Urinary bladder (tissue), 4 donors: Measurements from ENCODE around the gene RNF135. TPM values are rescaled to one million over a fixed set of nuclear protein-coding genes. Genes with fewer than 3 reads are reported as not detected.
A peak's percentile ranks its signal among the peaks of the same experiment; 100 is the strongest.
"Not testable (repeated sequence)": the region's sequence is repeated elsewhere in the genome, so short reads cannot be mapped to it uniquely, and the experiment has no call there.

Experiments used
- DNase-seq: peaks from one replicate; pipeline ENCODE4 v3.0.0-alpha.2; 2015; ENCODE audit errors: extremely low spot score
- H3K27ac ChIP-seq: one replicate; pipeline ENCODE4 v1.5.1; 2013; ENCODE audit warnings: low read depth, mild to moderate bottlenecking, moderate library complexity
- H3K36me3 ChIP-seq: one replicate; pipeline ENCODE4 v1.6.1; 2013; ENCODE audit warnings: mild to moderate bottlenecking, moderate library complexity; ENCODE audit not compliant: insufficient read depth
- H3K4me1 ChIP-seq: one replicate; pipeline ENCODE4 v1.6.1; 2013; ENCODE audit warnings: mild to moderate bottlenecking, moderate library complexity; ENCODE audit not compliant: insufficient read depth
- H3K4me3 ChIP-seq: one replicate; pipeline ENCODE4 v1.5.1; 2013; ENCODE audit warnings: low read depth, low read length
- WGBS: extraction: QIAGEN DNeasy Blood & Tissue Kit; methylation state at CpG from one replicate; pipeline ENCODE4 v1.1.7; 2013; 5-methylcytosine and 5-hydroxymethylcytosine counted together
- polyA plus RNA-seq: library from polyadenylated mRNA; stranded (reverse); fragments of 200-250 nt; gene quantifications from one replicate; pipeline ENCODE4 v1.2.3, GENCODE V29; 2013
- total RNA-seq: library from RNA; depleted of rRNA; stranded (reverse); fragments of >200 nt; gene quantifications from one replicate; pipeline ENCODE4 v1.2.3, GENCODE V29; 2014
- donor health status: healthy with polysubstance abuse.
- donor health status: healthy.

RNF135 gene
- total and polyA plus RNA-seq, 2 donors, result 10.1 to 17.1 TPM

DNA sequence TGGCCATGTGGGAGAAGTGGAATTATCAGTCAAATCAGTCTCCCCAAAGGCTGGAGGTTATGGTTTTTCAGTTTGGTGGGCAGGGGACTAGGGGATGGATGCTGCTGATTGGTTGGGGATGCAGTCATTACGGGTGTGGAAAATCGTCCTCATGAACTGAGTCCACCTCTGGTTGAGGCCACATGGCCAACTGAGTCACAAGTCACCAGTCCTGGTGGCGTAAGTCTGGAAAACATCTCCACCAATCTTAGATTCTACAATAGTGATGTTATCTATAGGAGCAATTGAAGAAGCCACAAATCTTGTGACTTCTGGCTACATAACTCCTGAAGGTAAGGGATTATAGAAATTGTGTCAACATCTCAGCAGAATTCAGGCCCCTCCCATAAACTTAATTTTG, 5.2 kb upstream of the RNF135 start:
- H3K36me3 ChIP-seq, result no peaks in the 10 kb centered on the region
- H3K4me1 ChIP-seq, result peaks cover 1% of the 10 kb centered on the region
- no peak for DNase-seq
- H3K27ac ChIP-seq, result no peak overlapping the region
- H3K4me3 ChIP-seq, result no peak overlapping the region
- 90% methylated on average over 3 of the region's 3 CpGs for WGBS

DNA sequence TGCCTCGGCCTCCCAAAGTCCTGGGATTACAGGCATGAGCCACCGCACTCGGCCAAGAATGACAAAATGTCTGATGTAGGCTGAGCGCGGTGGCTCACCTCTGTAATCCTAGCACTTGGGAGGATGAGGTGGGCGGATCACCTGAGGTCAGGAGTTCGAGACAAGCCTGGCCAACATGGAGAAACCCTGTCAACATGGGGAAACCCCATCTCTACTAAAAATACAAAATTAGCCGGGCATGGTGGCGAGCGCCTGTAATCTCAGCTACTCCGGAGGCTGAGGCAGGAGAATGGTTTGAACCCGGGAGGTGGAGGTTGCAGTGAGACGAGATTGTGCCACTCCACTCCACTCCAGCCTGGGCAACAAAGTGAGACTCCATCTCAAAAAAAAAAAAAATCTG, 2.9 kb upstream of the RNF135 start:
- H3K27ac ChIP-seq, H3K36me3 ChIP-seq, H3K4me1 ChIP-seq, H3K4me3 ChIP-seq, DNase-seq: not testable (repeated sequence)
- WGBS, result 94% methylated on average over 13 of the region's 13 CpGs

DNA sequence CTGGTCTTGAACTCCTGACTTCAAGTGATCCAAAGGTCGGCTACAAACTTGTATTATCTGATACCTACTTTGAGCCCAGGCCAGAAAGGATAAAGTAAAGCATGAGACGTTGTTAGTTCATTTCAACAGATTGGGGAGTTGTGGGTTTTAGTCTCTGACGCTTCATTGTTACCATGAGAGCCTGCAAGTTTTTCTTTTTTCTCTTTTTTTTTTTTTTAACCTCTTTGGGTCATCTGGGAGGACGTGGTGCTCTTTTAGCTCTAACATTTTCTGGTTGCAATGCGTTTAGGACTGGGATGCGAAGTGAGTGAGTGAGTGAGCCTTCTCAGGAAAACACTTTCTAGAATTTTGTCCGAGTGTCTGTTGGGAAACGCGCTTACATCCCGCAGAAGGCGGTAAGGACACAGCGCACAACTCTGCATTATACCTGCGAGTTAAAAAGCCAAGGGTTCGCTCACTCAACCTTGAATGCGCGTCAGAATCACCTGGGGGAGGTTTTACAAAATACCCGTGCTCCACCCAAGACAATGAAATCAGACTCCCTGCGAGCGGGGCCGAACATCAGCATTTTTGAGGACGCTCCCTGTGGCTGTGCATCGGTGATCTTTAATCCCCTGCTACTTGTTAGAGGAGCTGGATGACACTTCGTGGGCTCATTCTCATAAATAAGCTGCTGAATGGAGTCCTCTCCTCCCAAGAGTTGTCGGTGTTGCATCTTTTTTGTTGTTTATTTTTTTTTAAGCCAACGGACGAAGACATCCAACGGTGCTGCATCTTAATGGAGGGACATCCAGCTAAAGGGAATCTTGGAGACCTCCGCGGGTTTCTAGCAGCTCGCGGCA, 629 bp upstream of the RNF135 start:
- Histone ChIP-seq H3K27ac (peak overlapping the region; percentile 97), H3K4me1 (peaks cover 1% of the 10 kb centered on the region), H3K4me3 (peak overlapping the region; percentile 74), H3K36me3 (no peaks in the 10 kb centered on the region)
- WGBS, result 5% methylated on average over 31 of the region's 31 CpGs
- DNase-seq, result peak; percentile 32

DNA sequence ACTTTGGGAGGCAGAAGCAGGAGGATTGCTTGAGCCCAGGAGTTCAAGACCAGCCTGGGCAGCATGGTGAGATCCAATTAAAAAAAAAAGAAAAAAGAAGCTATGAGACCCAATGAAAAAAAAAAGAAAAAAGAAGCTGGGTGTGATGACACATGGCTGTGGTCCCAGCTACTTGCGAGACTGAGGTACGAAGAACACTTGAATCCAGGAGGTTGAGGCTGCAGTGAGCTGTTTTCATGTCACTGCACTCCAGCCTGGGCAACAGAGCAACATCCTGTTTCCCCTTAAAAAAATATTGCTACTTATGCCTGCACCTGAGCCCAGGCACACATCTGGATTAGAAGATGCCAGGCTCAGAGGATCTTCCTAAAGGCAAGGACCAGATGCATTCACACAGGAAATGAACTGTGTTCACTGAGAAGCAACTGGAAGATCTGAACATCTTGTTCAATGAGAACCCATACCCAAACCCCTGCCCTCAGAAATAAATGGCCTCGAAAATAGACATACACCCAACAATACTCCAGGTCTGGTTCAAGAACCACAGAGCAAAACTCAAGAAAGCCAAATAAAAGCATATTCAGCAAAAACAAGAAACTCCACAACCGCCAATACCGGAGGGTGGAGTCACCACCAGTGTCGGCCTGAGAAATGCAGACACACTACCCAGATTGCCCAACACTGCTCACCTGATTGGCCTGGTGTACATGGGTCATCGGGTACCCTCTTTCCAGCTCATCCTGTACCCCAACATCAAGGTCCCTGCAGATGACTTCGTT, 4.4 kb downstream of the RNF135 start:
- no peak overlapping the region for H3K27ac ChIP-seq
- no peak for DNase-seq
- WGBS, result 96% methylated on average over 8 of the region's 8 CpGs
- no peak overlapping the region for H3K4me3 ChIP-seq
- peaks cover under 1% of the 10 kb centered on the region for H3K4me1 ChIP-seq
- H3K36me3 ChIP-seq, result no peaks in the 10 kb centered on the region

DNA sequence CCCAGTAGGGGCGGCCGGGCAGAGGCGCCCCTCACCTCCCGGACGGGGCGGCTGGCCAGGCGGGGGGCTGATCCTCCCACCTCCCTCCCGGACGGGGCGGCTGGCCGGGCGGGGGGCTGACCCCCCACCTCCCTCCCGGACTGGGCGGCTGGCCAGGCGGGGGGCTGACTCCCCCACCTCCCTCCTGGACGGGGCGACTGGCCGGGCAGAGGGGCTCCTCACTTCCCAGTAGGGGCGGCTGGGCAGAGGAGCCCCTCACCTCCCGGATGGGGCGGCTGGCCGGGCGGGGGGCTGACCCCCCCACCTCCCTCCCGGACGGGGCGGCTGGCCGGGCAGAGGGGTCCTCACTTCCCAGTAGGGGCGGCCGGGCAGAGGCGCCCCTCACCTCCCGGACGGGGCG, 9.1 kb downstream of the RNF135 start:
- H3K4me1 ChIP-seq, H3K4me3 ChIP-seq, H3K36me3 ChIP-seq, DNase-seq, H3K27ac ChIP-seq: not testable (repeated sequence)
- 95% methylated on average over 16 of the region's 33 CpGs for whole genome bisulfite sequencing

DNA sequence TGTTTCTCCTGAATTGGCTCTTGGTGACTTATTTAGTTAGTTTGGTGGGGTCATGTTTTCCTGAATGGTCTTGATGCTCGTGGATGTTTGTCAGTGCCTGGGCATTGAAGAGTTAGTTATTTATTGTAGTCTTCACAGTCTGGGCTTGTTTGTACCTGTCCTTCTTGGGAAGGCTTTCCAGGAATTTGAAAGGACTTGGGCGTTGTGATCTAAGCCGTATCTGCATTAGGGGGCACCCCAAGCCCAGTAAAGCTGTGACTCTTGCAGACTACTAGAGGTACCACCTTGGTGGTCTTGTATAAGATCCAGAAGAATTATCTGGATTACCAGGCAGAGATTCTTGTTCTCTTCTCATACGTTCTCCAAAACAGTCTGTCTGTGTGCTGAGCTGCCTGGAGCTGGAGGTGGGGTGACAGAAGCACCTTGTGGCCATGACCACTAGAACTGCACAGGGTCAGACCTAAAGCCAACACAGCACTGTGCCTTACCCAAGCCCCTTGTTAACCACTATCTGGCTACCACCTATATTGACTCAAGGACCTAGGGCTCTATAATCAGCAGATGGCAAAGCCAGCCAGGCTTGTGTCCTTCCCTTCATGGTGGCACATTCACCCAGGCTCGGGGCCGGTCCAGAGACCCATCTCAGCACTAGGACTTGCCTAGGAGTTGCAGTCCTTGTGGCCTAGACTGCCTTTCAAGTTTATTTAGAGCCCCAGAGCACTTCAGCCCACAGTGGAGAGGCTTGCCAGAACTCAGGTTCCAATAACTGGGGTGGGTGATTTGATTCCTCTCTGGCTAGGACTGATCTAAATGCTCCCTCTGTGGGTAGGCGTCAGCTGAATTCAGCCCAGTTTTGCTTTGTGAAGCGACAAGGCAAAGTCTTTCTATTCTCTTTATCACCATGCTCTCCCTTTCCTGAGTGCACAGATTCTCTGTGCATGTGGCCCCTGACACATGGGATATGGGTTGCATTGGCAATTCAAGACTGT, 11.0 kb downstream of the RNF135 start:
- 78% methylated on average over 8 of the region's 8 CpGs for whole genome bisulfite sequencing
- DNase-seq, result no peak
- H3K4me1 ChIP-seq, result no peaks in the 10 kb centered on the region
- no peaks in the 10 kb centered on the region for H3K36me3 ChIP-seq
- H3K27ac ChIP-seq, result no peak overlapping the region
- H3K4me3 ChIP-seq, result no peak overlapping the region

DNA sequence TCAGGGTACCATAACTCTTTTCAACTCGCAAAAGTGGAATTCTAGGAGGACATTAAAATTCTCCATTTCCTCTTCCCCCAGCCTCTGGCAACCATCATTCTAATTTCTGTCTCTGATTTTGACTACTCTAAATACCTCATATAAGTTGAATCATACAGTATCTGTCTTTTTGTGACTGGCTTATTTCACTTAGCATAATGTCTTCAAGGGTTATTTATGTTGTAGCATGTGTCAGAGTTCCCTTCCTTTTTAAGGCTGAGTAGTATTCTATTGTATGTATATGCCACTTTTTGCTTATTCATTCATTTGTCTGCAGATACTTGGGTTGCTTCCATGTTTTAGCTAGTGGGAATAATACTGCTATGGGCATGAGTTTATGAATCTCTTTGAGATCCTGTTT, 12.0 kb downstream of the RNF135 start:
- 95% methylated on average over 1 of the region's 1 CpG for WGBS
- Histone ChIP-seq H3K4me3 (no peak overlapping the region), H3K27ac (no peak overlapping the region), H3K36me3 (no peaks in the 10 kb centered on the region), H3K4me1 (no peaks in the 10 kb centered on the region)
- no peak for DNase-seq

DNA sequence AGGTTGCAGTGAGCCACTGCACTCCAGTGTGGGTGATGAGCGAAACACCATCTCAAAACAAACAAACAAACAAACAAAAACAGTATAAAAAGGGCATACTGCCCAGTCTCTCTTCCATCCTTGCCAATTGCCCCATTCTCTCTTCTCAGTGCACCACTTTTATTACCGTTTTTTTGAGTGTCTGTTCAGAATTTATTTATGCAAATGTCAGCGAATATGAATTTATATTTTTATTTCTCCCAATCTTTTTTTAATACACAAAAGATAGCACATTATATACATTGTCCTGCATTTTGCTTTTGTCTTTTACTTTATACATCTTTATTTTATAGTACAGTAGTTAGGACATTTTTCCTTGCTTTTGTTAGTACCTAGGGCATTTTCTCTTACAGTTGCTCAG, 19.6 kb downstream of the RNF135 start:
- WGBS, result 88% methylated on average over 3 of the region's 3 CpGs
- H3K27ac ChIP-seq, result no peak overlapping the region
- no peak overlapping the region for H3K4me3 ChIP-seq
- no peaks in the 10 kb centered on the region for H3K4me1 ChIP-seq
- DNase-seq, result no peak
- peaks cover 2% of the 10 kb centered on the region for H3K36me3 ChIP-seq

DNA sequence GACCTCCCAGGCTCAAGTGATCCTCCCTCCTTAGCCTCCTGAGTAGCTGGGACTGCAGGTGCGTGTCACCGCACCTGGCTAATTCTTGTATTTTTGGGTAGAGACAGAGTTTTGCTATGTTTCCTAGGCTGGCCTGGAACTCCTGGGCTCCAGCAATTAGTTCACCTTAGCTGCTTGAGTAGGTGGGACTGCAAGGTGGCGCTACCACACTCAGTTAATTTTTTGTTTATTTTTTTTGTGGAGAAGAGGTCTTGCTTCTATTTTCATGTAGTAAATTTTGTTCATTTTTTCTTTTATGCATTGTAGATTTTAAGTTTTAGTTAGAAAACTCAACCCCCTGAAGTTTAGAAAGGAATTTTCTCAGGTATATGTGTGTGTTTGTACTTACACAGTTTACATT, 21.7 kb downstream of the RNF135 start:
- no peaks in the 10 kb centered on the region for H3K4me1 ChIP-seq
- no peak overlapping the region for H3K27ac ChIP-seq
- peaks cover 5% of the 10 kb centered on the region for H3K36me3 ChIP-seq
- H3K4me3 ChIP-seq, result no peak overlapping the region
- WGBS, result 98% methylated on average over 3 of the region's 3 CpGs
- no peak for DNase-seq

DNA sequence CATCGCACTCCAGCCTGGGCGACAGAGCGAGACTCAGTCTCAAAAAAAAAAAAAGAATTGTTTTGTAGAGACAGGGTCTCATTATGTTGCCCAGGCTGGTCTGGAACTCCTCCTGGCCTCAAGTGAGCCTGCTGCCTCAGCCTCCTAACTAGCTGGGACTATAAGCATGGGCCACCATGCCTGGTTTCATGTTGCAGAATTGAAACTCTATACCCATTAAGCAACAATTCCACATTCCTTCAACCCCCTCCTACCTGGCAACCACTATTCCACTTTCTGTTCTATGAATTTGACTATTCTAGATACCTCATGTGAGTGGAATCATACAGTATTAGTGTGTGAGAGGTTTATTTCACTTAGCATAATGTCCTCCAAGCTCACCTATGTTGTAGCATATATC, 24.5 kb downstream of the RNF135 start:
- H3K27ac ChIP-seq, result no peak overlapping the region
- DNase-seq, result no peak
- no peaks in the 10 kb centered on the region for H3K4me1 ChIP-seq
- peaks cover 5% of the 10 kb centered on the region for H3K36me3 ChIP-seq
- no peak overlapping the region for H3K4me3 ChIP-seq
- WGBS, result 96% methylated on average over 3 of the region's 3 CpGs

DNA sequence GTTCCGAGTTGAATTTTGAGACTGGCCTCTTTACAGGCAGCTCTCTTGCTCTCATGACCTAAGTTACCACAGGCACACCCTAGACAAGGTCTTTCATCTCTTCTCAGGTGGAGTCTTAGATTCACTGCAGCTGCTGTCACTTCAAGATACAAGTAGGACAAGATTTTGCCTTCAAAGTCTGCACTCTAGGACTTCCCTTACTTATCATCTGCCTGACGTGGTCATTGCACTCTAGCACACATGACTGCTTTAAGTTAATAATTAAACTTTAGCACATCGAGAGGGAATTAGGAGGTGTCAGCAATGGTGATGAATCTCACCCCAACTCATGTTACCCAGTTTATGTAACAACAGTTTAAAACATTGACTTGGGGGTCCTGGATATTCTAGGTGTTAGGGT, 25.6 kb downstream of the RNF135 start:
- DNase-seq, result no peak
- H3K4me3 ChIP-seq, result no peak overlapping the region
- no peaks in the 10 kb centered on the region for H3K4me1 ChIP-seq
- H3K27ac ChIP-seq, result no peak overlapping the region
- peaks cover 5% of the 10 kb centered on the region for H3K36me3 ChIP-seq
- 92% methylated on average over 3 of the region's 3 CpGs for WGBS

DNA sequence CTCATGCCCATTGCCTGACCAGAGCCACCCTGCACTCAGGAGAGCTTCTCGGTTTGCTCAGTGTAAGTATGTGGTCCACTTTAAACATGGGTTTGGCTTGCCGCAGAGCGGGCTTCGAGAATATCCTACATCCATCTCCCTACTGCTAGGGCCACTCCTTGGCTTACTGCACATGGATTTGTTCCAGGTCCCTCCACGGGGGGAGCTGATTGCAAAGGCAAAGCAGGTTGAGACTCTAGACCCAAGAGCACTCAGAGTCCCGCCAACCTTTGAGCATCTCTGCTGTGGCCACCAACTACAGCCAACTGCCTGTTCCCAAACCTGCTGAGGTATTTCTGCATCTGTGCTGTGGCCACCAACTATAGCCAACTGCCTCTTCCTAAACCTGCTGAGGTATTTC, 26.4 kb downstream of the RNF135 start:
- peaks cover 5% of the 10 kb centered on the region for H3K36me3 ChIP-seq

DNA sequence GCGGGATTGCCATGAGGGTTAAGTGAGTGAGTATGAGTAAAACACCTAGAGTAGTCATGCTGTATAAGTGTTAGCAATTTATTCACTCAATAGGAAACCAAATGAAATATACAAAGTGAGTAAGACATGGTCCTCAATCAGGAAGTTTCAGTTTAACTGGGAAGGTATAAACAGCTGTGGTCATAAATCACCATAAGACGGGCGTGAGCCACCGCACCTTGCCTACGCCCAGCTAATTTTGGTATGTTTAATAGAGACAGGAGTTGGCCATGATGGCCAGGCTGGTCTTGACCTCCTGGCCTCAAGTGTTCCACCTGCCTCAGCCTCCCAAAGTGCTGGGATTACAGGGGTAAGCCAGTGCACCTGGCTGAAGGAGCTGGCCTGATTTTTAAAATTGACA, 27.0 kb downstream of the RNF135 start:
- 95% methylated on average over 5 of the region's 5 CpGs for WGBS
- no peak overlapping the region for H3K4me3 ChIP-seq
- peaks cover 5% of the 10 kb centered on the region for H3K36me3 ChIP-seq
- DNase-seq, result no peak
- no peaks in the 10 kb centered on the region for H3K4me1 ChIP-seq
- no peak overlapping the region for H3K27ac ChIP-seq

More for the DNA sequence above, 26.4 kb downstream of the RNF135 start:
- H3K4me3 ChIP-seq, result no peak overlapping the region
- no peak for DNase-seq
- no peak overlapping the region for H3K27ac ChIP-seq
- H3K4me1 ChIP-seq, result no peaks in the 10 kb centered on the region
- WGBS, result 94% methylated on average over 6 of the region's 6 CpGs
